Right renal pelvis (tissue), 4 donors: ENCODE data around the gene MACROD1. TPM values are rescaled to one million over a fixed set of nuclear protein-coding genes. Genes with fewer than 3 reads are reported as not detected.

Experiments
- DNase-seq, 4 donors: peaks; one replicate each; pipeline ENCODE4 v3.0.0-alpha.2; 2013; ENCODE audit warnings: low read depth in 4 of 4, low spot score in 3 of 4, missing footprints in 1 of 4
- polyA plus RNA-seq, 4 donors: library from polyadenylated mRNA; unstranded; fragments of 120-200 nt; gene quantifications; one replicate each; pipeline ENCODE4 v1.2.1, GENCODE V29; 2013; ENCODE audit not compliant: insufficient read length in 4 of 4

The MACROD1 gene
- polyA plus RNA-seq, 4 donors, result 13.6 to 18.9 (median 14.1) TPM

DNA sequence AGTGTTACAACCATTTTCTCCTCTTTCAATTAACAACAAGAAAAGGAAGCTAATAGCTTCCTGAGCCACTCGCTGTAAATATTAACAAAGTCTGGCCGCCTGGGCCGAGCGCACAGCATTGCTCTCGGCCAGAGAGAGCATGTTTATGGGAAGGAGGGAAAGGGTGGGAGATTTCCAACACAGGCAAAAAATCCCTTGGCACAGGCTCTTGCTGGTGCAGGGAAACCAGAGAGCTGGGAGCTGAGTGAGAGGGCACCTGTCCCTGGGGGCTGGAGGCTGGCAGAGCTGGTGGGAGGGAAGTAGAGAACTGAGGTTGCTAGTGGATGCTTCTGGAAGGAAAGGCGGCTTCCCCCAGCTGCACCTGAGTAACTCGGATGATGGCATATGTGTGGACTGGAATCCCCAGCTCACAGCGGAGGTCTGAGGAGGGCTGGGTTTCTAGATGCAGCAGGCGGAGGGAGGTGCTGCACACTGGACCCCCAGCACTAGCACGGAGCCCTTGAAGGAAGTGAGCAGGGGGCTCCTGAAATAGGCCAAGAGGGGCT lies 70.6 kb downstream of the MACROD1 start:
- no peak for DNase-seq

DNA sequence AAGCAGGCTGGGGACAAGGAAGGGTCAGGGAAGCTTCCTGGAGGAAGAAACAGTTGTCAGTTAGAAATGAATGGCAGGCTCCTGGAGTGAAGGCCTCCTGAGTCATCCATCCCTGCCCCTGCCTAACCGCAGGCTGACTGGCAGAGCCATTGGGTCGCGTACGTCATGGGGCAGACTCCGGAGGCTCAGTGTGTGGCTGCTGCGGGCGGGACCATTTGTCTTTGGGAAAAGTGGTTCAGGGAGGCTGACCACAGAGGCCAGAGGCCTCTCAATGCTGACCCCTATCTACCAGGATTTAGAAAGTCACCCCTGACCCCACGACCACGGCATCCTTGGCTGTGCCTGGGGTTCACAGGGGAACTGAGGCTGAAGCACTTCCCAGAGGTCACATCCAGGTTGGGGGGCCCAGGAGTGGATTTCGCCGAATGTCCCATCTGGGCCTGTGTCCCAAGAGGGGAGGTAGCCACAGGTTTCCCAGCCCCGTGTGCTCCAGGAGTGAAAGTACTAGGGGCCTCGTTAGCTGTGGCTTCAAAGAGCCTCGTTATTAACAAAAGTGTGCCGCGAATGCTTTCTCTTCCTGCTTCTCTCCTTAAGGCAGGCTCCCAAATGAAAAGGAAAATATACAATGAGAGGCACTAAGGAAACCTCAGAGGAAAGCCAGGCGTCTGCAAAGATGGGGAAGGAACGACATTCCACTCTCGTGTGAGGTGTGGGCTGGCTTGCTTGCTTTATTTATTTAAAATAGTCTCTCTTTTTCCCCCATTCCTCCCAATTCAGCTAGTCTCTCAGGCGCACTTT lies 71.3 kb downstream of the MACROD1 start:
- no peak for DNase-seq

DNA sequence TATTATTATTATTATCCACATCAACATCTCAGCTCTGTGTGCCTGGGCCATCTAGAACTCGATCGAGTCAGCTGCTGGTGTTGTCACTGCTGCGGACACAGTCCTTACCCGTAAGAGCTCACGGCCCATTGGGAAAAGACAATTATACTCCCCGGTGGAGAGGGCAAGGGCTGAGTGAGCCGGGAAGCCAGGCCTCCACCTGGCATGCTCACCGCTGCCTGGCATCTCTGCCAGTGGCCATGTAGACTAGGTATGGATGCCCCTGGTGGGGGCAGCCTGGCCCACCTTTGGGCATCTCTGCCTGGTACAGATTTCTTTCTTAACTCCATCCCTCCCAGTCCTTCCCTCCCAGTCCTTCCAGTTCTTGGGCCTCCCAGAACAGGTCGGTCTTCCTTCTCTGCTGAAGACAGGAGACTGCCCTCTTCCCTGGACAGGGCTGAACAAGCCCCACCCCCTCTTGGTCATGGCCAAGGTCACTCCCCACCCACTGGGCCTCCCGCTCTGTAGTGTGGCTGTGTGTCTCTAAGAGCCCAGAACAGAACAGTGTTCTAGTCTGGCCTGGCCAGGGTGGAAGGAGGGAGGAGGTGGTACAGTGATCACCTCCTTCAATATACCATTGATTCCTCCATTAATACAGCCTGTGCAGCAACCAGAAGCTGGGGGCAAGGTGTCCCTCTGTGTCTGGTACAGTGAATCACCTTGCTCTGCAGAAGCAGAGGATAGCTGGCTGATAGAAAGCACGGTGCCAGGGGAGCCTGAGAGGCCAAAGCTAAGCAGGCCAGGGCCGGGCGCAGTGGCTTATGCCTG lies 72.5 kb downstream of the MACROD1 start:
- no peak for DNase-seq

DNA sequence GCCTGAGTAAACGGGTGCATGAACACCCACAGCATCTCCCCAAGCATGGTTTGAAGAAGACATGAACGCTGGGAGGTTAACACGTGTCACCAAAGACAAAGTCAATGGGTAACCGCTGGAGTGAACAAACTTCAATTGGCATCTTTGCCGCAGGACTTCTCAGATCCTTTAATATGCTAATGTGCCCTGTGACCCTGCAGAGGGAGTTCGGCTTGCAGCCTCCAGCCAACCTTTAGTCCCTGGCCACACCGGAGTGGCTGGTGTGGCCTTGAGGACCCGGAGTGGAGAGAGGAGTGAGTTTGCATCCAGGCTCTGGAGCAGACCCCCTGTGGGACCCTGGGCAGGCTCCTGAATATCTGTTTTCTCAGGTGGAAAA lies 73.2 kb downstream of the MACROD1 start:
- no peak for DNase-seq

DNA sequence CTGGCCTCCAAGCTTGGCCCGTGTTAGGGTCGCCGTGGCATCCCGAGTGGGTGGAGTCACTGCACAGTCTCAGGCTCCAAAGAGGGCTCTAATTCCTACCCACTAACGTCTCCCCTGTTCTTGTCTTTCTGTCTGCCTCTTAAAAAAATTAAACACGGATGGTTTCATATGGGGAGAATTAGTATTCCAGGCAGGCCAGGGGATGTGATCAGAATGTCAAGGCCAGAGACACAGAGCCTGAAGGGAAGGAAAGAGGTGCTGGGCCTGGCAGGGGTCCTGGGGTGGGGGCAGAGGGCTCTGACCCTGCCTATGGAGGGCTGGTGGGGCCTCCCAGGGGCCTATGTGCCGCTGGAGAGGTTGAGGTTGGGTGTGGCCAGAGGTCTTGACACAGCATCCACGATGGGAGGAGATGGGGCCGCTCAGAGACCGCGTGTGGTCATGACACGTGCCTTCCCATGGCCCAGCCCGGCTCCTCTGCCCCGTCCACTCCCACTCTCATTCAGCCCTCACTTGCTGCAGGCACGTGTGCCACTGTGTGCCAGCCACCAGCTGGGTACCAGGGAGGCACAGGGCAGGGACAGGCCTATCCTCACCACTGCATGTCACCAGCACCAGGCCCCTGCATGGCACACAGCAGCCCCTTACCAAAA lies 73.7 kb downstream of the MACROD1 start:
- DNase-seq, result no peak

DNA sequence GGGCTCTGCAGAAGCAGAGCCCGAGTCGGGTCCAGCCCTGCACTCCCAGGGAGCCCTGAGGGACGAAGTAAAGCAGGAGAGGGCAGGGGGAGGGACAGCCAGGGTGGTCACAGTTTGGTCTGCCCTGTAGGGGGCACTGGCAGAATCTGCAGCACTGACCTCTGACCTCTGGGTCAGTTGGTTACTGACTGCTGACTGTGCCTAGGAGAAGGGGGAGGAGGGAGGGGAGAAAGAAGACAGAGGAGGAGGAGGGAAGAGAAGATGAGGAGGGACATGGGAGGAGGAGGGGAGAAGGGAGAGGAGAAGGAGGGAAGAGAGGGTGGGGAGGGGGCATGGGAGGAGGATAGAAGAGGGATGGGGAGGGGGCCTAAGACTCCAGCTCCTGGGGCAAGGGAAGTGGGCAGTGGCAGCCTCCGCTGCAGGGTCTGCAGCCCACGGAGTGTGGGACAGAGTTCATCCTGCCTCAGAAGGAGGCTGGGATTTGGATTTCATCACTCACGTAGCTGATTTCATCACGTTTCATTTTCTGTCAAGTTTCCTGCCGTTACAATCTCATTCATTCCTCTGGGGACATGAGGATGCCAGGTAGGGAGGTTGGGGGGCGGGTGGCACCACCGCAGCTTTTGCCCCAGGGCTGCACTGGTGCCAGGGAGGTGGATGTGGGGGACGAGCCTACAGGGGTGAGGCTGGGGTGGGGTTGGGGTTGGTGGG lies 75.0 kb downstream of the MACROD1 start:
- DNase-seq, result no peak

DNA sequence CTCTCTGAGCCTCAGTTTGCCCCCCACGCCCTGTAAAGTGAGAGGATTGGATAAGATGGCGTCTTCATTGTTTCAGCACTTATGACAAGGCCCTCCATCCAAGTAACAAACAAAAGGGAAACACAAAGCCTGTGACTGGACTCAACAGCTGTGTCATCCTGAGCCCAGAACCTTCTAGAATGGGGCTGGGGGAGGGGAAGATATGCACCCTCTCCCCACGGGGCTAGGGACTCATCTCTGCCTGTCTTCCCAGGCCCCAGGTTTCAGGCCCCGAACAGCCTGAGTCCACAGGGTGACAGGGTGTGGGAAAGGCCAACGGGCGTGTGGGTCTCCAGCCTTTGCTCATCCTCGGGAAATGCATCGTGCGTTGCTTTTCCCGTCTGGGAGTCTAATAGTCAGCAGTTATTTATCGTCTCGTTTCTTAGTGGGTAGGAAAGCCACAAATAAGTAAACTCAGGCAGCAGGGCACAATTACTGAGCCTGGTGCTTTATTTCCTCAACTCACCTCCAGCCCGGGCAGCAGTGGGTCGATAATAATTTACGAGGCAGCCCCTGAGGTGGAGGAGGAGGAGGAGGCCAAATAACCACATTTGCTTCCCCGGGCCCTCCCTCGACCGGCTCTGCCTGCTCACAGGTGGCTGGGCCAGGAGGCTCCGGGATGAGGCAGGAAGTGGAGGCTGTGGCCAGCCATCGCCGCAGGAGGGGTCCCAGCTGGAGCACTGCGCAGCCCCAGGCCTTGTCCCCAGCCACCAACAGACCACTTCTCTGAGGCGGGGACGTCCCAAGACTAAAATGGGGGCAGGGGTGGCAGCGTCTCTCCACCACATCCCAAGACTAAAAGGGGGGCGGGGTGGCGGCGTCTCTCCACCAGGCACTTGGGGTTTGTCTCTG lies 75.8 kb downstream of the MACROD1 start:
- DNase-seq, result no peak

DNA sequence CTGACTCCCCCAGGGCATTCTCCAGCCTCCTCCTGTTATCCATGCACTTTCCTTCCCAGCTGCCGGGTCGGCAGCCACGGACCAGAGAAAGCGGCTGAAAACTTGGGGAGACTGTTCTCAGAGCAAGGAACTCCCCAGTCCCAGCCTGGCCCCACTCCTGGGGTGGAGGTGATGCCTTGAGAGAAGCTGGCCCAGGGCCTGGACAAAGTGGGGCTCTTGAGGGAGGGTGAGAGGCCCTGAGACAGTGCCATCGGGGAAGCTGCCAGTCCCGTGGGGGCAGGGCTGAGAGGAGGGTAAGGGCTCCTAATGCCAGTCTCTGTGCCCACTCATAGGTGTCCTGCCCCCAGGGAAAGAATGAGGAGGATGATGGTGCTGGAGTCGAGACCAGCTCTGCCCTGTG lies 76.4 kb downstream of the MACROD1 start:
- no peak for DNase-seq

DNA sequence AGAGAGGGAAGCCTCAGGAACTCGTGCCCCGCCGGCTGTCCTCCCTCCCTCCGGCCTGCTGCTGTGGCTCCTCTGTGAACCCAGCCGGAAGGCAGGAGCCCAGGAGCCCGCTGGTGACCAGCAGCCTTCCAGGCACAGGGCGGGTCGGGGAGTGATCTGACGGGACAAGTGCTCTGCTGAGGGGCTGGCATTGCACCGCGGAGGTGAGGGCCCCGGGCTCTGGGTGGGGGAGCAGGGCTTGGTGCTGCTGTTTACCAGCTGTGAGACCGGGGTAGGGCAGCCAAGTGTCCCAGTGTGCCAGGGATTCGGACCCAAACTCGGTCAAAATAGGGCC lies 76.9 kb downstream of the MACROD1 start:
- no peak for DNase-seq

DNA sequence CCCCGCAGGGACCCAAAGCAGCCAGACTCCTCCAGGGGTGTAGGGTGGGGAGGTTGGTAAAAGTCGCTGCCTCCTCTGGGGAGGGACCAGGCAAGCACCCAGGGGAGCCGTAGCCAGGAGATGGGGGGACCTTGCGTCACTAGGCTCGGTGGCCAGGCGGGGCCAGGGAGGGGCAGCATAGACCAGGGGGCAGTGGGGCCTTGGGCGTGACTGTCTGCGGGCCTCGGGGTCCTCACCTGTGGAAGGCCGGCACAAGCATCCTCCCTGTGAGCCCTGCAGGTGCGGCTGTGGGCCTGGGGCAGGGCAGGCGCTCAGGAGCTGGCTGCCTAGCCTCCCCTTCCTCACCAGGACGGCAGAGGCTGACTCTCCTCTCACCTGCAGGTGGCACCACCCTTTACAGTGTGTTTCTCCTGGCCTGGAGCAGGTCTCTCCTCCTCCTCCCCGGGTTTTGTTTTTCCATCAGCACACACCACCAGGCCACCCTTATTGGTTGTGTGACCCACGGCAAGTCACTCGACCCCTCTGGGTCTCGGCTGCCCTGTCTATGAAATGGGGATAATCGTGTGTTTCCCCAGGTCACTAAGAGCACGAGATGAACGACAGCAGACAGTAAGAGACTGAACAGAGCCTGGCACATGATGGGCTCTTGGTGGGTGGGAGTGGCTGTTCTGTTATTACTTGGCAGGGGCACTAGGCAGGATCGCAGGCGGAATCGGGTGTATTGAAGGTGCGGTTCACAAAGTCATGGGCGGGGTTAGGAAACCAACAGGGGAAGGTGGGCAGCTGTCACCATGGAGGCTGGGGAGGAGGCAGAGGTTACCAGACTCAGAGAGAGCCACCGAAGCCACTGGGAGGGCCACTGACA lies 77.5 kb downstream of the MACROD1 start:
- no peak for DNase-seq

DNA sequence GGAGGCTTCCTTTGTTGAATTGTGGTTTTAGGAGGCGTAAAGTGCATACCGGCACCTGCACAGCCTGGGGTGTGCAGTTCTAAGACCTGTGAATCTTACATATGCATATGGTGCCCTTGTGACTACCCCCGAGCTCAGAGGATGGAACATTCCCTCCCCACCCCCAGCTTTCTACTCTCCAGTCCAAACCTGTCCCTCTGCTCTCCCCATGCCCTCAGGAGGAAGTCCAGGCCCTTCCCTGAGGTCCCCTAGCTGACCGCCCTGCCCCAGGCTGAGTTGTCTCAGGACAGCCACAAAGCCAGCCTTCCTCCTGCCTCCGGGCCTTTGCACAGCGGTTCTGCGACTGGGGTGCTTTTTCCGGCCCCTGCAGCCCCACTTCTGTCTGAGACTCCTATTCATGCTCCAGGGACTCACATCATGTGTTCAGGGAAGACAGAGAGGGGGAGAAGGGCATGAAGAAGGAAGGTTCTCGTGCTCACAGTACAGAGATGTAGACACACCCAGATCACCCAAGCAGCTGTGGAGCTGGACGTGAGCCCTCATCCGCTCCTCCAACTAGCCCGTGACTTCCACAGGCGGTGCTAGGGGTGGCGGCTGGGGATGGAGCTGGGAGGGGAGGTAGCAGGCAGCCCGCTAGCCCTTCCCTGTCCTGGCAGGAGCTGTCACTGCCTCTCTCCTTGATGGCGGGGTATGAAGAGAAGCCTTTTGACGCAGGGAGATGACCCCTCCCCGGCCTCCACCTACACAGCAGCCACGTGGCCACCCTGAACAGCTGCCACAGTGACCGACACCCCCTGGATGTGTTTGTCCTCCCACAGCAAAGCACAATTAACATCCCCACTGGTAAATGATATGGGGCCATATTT lies 79.4 kb downstream of the MACROD1 start:
- no peak for DNase-seq

DNA sequence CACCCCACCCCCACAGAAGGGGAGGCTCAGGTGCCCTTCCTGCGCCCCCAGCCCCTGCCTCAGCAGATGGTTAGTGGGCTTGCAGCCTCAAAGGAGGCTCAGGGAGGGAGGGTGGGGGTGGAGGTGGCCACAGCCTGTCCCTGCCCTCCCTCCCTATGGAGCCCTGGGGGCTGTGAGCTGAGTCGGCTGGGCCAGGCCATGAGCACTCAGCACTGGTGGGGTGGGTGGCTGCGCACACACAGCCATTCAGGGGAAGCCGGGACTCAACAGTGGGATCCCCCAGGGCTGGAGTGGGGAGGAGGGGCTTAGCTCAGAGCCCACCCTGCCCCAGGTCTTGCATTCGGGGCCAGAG lies 80.0 kb downstream of the MACROD1 start:
- no peak for DNase-seq

DNA sequence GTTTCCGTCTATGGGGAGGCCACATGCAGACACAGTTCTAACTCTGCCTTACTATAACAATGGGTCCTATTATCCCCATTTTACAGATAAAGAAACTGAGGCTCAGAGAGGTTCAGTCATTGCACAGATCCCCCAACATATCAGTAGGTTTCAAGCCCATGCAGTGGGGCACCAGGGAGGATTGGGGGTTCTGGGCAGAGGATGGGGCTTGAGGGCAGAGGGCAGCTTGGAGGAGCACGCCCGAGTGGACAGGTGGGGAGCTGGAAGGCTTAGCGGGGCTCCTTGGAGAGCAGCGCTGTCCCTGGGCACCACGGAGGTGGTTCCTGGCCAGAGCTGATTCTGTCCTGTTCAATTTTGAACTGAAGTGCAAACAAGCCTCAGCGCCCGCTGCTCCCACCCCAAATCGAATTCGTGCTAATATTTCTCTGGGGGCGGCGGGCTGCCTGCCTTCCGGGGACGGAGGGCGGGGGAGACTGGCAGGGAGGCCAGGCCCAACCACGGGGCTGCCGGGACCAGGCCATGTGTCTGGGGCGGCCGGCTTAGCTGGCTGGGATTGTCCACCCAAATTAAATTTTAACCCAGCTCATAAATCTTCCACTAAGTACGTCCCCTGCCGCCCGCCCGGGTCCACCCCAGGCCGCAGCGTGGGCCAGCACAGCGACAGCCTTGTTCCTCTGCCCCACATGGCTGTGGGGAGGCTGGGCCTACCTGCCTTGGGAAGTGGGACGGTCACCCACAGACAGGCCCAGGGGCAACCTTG lies 80.8 kb downstream of the MACROD1 start:
- DNase-seq, result peak in 3 of 4 donors; percentile 63 to 68 (median 67)

DNA sequence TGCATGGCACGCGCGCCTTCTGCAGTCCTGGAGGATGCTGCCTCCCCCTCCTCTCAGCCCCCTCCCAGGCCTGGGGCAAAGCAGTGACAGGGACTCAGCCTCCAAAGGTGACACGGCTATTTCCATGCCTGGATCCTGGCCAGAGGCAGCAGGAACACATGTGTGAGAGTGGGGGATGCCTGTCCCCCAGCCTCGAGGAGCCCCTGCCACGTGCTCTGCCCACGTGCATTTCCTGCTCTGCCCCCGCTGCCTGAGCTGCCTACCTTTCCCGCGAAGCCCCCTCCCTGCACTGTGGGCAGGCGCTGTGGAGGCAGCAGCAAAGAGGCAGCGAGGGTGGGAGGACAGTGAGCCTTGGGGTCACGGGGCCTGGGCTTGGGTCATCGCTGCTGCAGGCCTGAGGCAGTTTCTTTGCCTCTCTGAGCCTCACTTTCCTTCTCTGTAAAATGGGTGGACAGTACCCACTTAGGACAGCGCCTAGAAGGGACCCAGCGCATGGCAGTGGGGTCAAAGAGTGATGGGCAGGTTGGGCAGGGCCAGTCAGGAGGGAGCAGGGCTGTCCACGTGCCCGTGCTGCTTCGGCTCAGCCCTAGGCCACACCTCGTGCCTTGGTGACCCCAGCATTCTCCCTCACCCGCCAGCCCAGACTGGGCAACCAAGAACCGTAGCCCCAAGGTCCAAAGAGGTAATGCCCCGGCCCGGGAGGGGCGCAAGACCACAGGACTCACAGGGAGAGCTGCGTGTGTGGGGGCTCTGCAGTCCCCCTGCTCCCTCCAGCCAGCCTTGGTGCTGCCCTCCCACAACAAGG lies 81.6 kb downstream of the MACROD1 start:
- no peak for DNase-seq

DNA sequence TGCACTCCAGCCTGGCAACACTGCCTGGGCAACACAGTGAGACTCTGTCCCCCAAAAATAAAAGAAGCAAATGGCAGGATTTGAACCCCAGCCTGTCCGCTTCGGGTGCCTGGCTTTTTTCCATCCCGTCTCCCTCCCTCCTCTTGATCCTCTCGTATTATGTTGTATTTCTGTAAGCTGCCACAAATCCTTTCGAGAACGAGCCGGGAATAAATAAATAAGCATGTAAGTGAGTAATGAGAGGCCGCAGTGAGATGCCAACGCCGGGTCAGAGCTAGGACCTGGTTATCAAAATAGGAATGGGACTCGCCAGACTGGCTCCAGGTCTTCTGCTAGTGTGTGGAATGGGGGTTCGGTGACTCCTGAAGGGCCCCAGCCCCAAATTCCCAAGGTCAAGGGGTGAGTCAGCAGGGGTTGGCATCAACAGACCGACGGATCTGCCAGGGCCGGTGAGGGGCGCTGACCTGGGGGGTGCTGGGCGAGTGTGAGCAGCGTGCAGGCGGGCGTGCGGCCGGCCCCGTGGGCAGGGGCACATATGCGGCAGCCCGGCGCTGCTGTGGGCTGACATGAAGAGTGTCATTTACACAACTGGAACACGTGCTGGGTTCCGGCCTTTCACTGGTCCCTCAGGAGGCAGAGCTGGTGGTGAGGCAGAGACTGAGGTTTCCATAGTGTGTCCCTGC lies 82.4 kb downstream of the MACROD1 start:
- DNase-seq, result no peak
